OCI-M2 (cell line): ENCODE results near the gene EXTL2.
"Not testable (repeated sequence)": the region's sequence is repeated elsewhere in the genome, so short reads cannot be mapped to it uniquely, and the experiment has no call there.

ENCODE experiments used
- DNase-seq: peaks from one replicate; lab custom pipeline; 2025; ENCODE audit not compliant: unreplicated experiment; lab: John Stamatoyannopoulos, UW

Gene EXTL2

DNA sequence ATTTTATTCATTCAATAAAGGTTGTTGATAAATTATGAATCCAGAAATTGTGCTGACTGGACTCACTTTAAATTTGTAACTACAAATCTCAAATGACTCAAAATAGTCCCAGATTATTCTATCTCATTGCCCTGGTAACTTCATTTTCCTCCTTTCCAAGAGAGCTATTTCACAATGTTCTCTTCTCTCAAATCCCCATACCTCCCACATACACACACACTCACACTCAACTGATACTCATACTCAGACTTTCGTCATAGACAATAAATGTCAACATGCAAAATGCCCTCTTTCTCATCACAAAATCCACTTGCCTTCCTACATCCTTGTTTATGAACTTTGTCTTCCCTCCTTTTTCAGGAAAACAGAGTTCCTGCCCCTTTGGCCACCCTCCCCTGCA, 33.3 kb downstream of the EXTL2 start:
- DNase-seq, result no peak

DNA sequence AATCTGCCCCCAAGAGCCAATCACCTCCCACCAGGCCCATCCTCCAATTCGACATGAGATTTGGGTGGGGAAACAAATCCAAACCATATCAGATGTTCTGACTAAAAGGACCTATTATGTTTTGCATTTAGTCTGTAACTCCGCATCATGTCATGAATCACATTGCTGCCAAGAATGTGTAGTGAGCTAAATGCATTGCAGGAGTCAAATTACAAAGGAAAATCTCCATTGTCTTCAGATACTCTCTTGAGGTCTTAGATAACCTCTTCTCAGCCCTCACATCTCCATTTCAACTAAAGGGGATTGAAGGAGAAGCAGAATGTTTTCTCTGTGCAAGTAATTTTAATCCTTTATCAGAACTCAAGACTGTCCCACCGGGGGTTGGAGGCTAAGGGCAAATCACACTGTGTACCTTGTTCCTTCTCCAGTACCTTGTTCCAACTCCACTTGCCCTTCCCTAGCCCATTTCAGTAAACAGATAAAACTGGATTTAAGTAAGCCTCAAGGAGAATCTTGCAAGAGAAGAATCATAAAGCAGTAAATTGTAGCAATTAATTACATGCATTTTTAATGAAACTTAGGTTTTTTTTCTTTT, 34.1 kb downstream of the EXTL2 start:
- no peak for DNase-seq

DNA sequence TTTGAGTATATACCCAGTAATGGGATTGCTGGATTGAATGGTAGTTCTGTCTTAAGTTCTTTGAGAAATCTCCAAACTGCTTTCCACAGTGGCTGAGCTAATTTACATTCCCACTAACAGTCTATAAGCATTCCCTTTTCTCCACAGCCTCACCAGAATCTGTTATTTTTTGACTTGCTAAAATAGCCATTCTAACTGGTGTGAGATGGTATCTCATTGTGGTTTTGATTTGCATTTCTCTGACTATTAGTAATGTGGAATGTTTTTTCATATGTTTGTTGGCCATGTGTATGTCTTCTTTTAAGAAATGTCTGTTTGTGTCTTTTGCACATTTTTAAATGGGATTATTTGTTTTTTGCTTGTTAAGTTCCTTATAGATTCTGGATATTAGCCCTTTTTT, 39.5 kb downstream of the EXTL2 start:
- not testable (repeated sequence) for DNase-seq

DNA sequence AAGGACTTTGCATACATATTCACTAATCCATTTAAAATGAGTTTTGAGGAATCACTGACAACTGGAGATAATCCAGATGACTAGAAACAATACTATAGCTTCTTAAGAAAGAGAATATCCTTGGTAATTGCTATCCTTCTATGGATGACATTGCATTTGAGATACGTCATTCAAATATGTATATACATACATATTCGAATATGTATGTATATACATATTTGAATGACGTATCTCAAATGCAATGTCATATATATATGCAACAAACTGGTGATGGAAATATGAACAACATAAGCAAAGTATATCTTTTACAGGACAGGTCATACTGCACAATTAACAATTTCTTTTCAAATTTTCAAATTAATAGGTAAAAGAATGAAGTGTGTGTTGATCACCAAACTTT, 41.7 kb downstream of the EXTL2 start:
- no peak for DNase-seq

DNA sequence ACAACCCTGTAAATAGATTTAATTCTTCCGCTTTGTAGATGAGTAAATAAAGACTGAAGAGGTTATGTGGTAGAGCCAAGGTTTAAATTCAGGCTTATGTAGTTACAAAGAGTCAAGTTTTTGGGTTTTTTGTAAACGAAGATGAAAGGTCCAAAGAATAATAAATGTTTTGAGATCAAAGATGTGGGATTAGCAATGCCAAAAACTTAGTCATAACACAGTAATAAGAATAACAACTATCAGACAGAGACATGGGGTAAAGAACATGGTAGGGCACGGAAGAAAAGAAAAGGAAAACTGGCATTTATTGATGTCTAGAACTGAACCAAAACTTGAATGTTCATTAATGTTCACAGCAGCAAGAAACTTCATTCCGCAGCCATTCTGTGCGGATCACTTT, 42.9 kb downstream of the EXTL2 start:
- no peak for DNase-seq

DNA sequence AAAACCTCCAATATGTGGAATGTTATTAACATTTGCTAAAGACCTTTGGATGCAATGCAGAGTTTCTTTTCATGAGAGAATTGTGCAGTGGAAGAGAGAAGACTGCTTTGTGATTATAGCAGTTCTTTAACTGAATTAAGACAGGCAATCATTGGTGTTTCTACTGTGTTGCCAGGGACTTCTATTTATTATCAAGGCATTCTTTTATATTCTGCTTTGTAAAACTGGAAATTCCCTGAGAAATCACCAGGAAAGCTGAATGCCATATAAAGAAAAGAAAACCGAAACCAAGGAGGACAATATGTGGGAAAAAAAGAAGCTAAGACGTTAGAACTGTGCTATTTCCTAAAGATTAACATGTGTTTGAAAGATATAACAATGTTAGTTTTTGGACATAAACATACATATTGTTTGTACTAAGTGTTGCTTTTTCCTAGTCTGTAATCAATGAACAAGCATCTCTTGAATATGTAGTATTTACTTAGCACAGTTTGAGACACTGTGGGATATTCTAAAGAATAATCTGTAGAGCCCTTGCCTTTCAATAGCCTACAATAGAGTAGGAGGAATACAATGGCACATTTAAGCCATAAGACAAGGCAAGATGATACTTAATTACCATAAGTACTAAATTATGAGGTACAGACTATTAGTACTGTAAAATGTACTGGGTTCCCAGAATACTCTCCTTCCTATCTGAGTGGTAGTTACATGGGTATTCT, 47.1 kb downstream of the EXTL2 start:
- no peak for DNase-seq

DNA sequence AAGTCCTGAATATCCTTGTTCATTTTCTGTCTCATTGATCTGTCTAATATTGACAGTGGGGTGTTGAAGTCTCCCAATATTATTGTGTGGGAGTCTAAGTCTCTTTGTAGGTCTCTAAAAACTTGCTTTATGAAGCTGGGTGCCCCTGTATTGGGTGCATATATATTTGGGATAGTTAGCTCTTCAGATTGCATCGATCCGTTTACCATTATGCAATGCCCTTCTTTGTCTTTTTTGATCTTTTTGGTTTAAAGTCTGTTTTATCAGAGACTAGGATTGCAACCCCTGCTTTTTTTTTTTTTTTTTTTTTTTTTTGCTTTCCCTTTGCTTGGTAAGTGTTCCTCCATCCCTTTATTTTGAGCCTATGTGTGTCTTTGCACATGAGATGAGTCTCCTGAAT, 51.5 kb downstream of the EXTL2 start:
- DNase-seq, result not testable (repeated sequence)

DNA sequence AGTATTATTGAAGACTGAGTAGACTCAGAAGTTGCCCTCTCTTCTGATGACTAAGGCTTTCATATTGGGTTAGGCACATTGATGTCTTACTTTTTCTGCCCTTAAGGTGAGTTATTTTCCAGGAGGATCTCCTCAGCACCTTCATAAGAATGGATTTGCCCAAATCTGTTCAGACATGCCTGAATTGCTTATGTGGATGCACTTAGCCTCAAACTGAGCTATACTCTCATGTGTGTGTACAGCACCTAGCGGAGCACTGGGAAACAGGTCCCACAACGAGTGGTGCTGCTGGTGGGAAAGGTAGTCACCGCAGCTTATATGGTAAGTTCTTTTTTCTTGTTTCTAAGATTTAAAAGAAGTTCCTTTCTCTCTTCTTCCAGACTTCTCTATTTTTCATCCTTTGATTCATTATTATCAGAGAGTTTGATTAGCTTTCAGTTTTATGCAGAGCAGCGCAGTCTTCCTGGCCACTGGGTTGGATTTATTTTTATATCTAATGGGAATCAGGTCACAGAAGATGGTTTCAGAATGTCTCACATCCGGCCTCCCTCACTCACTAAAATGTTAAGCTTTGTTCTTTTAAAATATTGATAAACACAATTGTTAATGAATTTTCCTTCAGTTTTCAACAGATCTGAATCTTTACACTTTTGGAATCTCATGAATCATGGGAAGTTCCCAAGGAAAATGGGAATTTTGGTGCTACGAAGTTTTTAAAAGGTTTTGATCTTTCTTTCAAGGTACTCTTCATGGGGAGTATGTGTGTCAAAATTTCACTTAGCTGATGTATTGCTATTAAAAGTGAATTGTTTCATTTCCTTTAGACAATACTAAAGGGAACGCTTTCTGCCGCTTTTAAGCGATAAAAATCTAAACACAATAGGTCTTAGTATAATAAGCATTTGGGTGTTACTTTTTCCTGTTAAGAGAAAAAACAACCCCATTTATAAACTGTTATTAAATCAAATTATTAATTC, 58.5 kb downstream of the EXTL2 start:
- DNase-seq, result no peak

DNA sequence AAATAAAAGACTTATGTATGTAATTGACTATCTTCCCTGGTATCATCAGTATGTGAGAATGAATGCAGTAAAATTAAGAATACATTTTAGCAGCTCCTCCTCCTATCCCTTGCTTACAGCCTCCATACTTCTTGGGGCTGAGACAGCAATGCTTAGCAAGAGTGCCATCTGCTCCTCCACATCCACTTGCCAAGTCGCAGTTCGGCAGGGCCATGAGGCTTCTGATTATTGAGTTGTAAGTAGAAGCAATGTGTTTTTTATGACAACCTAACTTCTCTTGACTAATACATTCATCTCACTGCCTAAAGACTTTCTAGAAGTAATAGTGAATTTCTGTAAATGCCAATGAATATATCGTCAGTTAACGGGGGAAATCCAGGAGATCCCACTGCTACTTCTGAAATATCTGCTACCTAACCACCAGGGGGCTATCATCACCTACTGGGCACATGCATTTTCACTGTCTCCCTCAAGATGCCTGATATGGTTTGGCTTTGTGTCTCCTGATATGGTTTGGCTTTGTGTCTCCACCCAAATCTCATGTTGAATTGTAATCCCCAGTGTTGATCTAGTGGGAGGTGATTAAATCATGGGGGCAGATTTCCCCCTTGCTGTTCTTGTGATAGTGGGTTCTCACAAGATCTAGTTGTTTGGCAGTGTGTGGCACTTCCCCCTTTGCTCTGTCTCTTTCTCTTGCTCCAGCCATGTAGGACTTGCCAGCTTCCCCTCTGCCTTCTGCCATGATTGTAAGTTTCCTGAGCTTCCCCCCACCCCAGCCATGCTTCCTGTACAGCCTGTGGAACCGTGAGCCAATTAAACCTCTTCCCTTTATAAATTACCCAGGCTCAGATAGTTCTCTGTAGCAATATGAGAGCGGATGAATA, 59.6 kb downstream of the EXTL2 start:
- DNase-seq, result no peak

DNA sequence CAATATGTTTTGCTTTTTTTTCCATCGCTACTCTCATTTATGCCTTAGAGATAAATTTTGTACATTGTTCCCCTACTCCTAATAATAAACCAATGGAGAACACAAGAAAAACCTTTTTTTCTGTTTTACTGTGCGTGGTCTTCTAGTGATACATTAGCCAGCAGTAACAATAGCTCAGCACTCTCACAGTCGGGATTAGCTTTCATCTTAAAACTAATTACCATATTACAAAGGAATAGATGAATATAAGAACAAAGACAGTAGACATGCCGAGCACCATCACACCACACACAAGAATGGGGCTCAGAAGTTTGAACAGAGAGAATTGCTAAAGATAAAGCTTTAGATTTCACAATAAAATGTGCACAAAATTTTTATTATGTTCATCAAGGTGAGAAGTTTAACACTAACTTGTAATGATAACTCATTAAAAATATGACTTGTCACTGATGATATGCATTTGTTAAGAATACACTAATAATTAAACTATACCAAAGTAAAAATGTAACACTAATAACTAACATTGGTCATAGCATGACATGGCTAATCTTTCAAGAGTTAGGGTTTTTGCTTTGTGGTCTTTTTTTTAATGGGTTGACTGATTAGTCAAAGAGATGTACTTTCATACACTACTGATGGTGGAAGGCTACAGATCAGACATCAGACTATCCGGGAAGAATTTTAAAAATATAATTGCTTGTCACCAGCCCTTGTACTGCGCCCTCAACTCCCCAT, 61.8 kb downstream of the EXTL2 start:
- DNase-seq, result no peak

DNA sequence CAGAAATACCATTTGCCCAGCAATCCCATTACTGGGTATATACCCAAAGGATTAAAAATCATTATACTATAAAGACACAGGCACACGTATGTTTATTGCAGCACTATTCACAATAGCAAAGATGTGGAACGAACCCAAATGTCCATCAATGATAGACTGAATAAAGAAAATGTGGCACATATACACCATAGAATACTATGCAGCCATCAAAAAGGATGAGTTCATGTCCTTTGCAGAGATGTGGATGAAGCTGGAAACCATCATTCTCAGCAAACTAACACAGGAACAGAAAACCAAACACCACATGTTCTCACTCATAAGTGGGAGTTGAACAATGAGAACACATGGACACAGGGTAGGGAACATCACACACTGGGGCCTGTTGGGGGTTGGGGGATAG, 69.0 kb downstream of the EXTL2 start:
- not testable (repeated sequence) for DNase-seq
